ENCODE results near the gene CNIH3.
"Not testable (repeated sequence)": the region's sequence is repeated elsewhere in the genome, so short reads cannot be mapped to it uniquely, and the experiment has no call there.

CNIH3 gene

DNA sequence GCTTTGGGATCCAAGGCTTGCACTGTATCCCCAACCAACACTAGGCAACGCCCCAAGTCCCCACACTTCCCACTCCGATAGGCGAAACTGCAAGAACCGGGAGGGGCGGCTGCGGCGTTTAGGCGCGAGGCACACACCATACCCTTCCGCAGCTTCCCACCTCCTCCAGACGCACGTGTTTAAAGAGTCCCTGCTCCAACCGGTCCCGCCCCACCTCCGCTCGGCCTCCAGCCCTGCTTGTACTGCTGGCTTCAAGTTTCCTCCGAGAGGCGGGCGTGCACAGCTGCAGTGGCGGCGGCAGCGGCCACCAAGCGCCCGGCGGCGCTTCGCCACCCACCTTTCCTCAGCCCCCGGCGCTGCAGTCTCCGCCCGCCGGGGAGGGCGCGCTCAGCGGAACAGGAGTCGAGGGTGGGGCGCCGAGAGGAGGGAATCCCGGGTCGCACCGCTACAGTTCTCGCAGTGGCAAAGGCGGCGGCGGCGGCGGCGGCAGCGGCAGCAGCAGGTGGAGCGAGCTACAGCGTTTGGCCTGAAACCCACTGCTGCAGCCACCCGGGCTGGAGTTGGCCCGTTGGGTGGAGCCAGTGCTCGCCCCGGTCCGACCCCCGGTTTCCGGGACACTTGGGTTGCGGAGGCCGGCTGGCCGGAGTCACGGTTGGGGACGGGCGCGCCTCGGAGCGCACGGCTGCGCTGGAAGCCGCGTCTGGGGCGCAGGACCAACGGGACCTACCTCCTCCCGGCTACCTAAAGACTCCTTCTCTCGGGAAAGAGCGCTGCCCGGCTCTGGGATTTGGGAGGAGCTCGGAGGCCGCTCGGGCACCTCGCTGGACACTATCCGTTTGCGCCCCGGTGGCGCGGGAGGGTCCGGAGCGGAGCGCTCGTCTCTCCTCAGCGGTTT lies at the start of gene CNIH3:
CNIH3 (plus strand) TSS at position 457 of the 895 bp plus-strand sequence. CDS start 858 bp downstream, outside the sequence.
- no peak within 1 kb of the TSS for H3K27ac ChIP-seq (ENCODE audit: low read depth in 2 of 2, low read length in 2 of 2)
- no peaks in the 10 kb centered on the region for H3K9me3 ChIP-seq (ENCODE audit: control insufficient read depth in 2 of 2, low read length in 2 of 2)
- H3K4me1 ChIP-seq (ENCODE audit: control insufficient read depth in 2 of 2, insufficient read depth in 2 of 2, low read length in 2 of 2), result peaks cover 2 to 5% of the 10 kb centered on the region in 2 donors
- H3K9ac ChIP-seq (ENCODE audit: low read depth in 1 of 2, low read length in 2 of 2), result no peak within 1 kb of the TSS
- peaks cover 36 to 37% of the 10 kb centered on the region in 2 donors for H3K27me3 ChIP-seq (ENCODE audit: control insufficient read depth in 2 of 2, insufficient read depth in 2 of 2, low read length in 2 of 2)
- H3K36me3 ChIP-seq (ENCODE audit: control insufficient read depth in 2 of 2, insufficient read depth in 2 of 2, low read length in 2 of 2), result no peaks in the 10 kb centered on the region
- peak within 1 kb of the TSS; percentile 41 for H3K4me3 ChIP-seq (ENCODE audit: low read length in 2 of 2)

DNA sequence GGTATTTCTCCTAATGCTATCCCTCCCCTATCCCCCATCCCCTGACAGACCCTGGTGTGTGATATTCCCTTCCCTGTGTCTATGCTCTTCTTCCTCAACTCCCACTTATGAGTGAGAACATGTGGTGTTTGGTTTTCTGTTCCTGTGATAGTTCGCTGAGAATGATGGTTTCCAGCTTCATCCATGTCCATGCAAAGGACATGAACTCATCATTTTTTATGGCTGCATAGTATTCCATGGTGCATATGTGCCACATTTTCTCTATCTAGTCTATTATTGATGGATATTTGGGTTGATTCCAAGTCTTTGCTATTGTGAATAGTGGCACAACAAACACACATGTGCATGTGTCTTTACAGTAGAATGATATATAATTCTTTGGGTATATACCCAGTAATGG lies 49.6 kb upstream of the CNIH3 start:
- H3K36me3 ChIP-seq (ENCODE audit: control insufficient read depth in 2 of 2, insufficient read depth in 2 of 2, low read length in 2 of 2); H3K9ac ChIP-seq (ENCODE audit: low read depth in 1 of 2, low read length in 2 of 2); H3K27me3 ChIP-seq (ENCODE audit: control insufficient read depth in 2 of 2, insufficient read depth in 2 of 2, low read length in 2 of 2); H3K4me3 ChIP-seq (ENCODE audit: low read length in 2 of 2); H3K27ac ChIP-seq (ENCODE audit: low read depth in 2 of 2, low read length in 2 of 2); H3K4me1 ChIP-seq (ENCODE audit: control insufficient read depth in 2 of 2, insufficient read depth in 2 of 2, low read length in 2 of 2); H3K9me3 ChIP-seq (ENCODE audit: control insufficient read depth in 2 of 2, low read length in 2 of 2): not testable (repeated sequence)

DNA sequence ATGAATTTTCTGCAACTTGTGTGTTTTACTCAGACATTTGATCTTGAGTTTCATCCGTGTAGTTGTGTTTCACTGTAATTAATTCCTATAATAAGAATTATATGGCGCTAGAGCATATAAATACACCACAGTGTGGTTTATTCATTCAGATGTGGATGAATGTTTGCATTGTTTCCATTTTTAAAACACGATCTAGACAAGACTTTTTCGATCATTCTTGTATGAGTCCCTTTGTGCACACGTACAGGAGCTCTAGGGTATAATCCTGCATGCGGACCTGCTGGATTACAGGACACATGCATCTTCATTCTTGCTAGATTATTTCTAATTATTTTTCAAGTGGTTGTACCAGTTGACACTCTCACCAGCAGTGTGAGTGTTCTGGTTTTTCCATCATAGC lies 46.8 kb upstream of the CNIH3 start:
- Histone ChIP-seq H3K4me3 (ENCODE audit: low read length in 2 of 2) (no peak overlapping the region), H3K9me3 (ENCODE audit: control insufficient read depth in 2 of 2, low read length in 2 of 2) (no peaks in the 10 kb centered on the region), H3K4me1 (ENCODE audit: control insufficient read depth in 2 of 2, insufficient read depth in 2 of 2, low read length in 2 of 2) (no peaks in the 10 kb centered on the region), H3K9ac (ENCODE audit: low read depth in 1 of 2, low read length in 2 of 2) (no peak overlapping the region), H3K36me3 (ENCODE audit: control insufficient read depth in 2 of 2, insufficient read depth in 2 of 2, low read length in 2 of 2) (no peaks in the 10 kb centered on the region), H3K27ac (ENCODE audit: low read depth in 2 of 2, low read length in 2 of 2) (no peak overlapping the region), H3K27me3 (ENCODE audit: control insufficient read depth in 2 of 2, insufficient read depth in 2 of 2, low read length in 2 of 2) (no peaks in the 10 kb centered on the region)

DNA sequence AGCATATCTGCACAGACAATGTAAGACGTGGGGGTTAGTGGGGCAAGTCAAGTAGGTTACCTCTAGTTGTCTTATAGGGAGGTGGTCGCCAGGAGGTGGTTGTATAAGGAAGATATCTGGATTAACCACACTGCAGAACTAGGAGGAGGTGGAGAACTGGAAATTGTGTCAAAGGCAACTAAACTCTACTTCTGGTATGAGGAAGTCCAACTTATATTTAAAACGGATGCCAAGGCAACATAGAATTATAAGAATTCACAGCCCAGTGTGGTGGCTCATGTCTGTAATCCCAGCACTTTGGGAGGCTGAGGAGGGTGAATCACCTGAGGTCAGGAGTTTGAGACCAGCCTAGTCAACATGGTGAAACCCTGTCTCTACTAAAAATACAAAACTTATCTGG lies 44.1 kb upstream of the CNIH3 start:
- H3K4me3 ChIP-seq (ENCODE audit: low read length in 2 of 2); H3K27ac ChIP-seq (ENCODE audit: low read depth in 2 of 2, low read length in 2 of 2); H3K9ac ChIP-seq (ENCODE audit: low read depth in 1 of 2, low read length in 2 of 2); H3K9me3 ChIP-seq (ENCODE audit: control insufficient read depth in 2 of 2, low read length in 2 of 2); H3K4me1 ChIP-seq (ENCODE audit: control insufficient read depth in 2 of 2, insufficient read depth in 2 of 2, low read length in 2 of 2); H3K27me3 ChIP-seq (ENCODE audit: control insufficient read depth in 2 of 2, insufficient read depth in 2 of 2, low read length in 2 of 2); H3K36me3 ChIP-seq (ENCODE audit: control insufficient read depth in 2 of 2, insufficient read depth in 2 of 2, low read length in 2 of 2): not testable (repeated sequence)

DNA sequence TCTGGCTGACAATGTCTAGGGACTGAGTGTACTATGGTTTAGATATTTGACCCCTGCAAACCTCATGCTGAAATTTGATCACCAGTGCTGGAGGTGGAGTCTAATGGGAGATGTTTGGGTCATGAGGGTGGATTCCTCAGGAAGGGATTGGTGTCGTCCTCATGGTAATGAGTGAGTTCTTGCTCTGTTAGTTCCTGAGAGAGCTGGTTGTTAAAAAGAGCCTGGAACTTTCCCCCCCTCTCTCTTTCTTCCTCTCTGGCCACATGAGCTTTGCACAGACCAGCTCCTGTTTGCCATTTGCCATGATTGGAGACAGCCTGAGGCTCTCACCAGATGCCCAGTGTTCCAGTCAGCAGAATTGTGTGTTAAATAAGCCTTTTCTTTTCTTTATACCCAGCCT lies 36.6 kb upstream of the CNIH3 start:
- Histone ChIP-seq H3K9me3 (ENCODE audit: control insufficient read depth in 2 of 2, low read length in 2 of 2) (no peaks in the 10 kb centered on the region), H3K36me3 (ENCODE audit: control insufficient read depth in 2 of 2, insufficient read depth in 2 of 2, low read length in 2 of 2) (no peaks in the 10 kb centered on the region), H3K27me3 (ENCODE audit: control insufficient read depth in 2 of 2, insufficient read depth in 2 of 2, low read length in 2 of 2) (no peaks in the 10 kb centered on the region), H3K27ac (ENCODE audit: low read depth in 2 of 2, low read length in 2 of 2) (no peak overlapping the region), H3K9ac (ENCODE audit: low read depth in 1 of 2, low read length in 2 of 2) (no peak overlapping the region), H3K4me1 (ENCODE audit: control insufficient read depth in 2 of 2, insufficient read depth in 2 of 2, low read length in 2 of 2) (no peaks in the 10 kb centered on the region), H3K4me3 (ENCODE audit: low read length in 2 of 2) (no peak overlapping the region)

DNA sequence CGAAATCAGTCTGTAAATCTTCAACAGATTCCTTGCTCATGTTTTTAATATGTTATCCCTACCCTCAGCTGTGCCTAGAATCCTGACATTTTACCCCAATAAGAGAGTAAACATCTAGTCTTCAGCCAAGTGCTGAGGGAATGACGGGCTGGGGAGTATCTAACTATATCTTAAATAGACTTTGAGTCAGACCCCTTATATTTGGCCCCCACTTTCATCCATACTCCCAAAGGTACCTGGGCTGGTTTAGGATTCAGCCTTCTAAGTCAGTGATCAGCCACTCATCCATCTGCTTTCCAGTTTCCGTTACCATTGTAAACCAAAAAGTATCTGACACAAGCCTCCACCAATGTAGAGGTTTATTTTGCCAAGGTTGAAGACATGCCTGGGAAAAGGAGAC lies 36.1 kb upstream of the CNIH3 start:
- H3K4me3 ChIP-seq (ENCODE audit: low read length in 2 of 2), result no peak overlapping the region
- no peaks in the 10 kb centered on the region for H3K4me1 ChIP-seq (ENCODE audit: control insufficient read depth in 2 of 2, insufficient read depth in 2 of 2, low read length in 2 of 2)
- H3K9me3 ChIP-seq (ENCODE audit: control insufficient read depth in 2 of 2, low read length in 2 of 2), result no peaks in the 10 kb centered on the region
- no peak overlapping the region for H3K9ac ChIP-seq (ENCODE audit: low read depth in 1 of 2, low read length in 2 of 2)
- no peaks in the 10 kb centered on the region for H3K27me3 ChIP-seq (ENCODE audit: control insufficient read depth in 2 of 2, insufficient read depth in 2 of 2, low read length in 2 of 2)
- no peak overlapping the region for H3K27ac ChIP-seq (ENCODE audit: low read depth in 2 of 2, low read length in 2 of 2)
- H3K36me3 ChIP-seq (ENCODE audit: control insufficient read depth in 2 of 2, insufficient read depth in 2 of 2, low read length in 2 of 2), result no peaks in the 10 kb centered on the region

DNA sequence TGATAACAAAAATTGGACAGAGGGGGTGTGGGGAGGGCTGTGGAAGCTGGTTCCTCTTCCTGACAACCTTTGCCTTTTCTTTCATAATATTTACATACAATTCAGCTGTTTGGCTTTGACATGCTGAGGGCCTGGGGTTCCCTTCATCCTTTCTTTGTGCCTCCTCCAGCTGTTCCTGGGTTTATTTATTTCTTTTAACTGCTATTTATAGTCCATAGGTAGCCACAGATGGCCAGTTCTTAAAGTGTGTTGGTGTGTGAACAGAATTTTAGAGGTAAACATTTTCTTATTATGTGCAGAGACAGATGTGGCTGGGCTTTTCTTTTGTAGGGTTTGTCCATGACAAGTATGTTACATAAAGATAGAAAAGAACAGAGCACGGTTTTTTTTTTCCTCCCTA lies 34.1 kb upstream of the CNIH3 start:
- Histone ChIP-seq H3K9ac (ENCODE audit: low read depth in 1 of 2, low read length in 2 of 2) (no peak overlapping the region), H3K36me3 (ENCODE audit: control insufficient read depth in 2 of 2, insufficient read depth in 2 of 2, low read length in 2 of 2) (no peaks in the 10 kb centered on the region), H3K27ac (ENCODE audit: low read depth in 2 of 2, low read length in 2 of 2) (no peak overlapping the region), H3K27me3 (ENCODE audit: control insufficient read depth in 2 of 2, insufficient read depth in 2 of 2, low read length in 2 of 2) (no peaks in the 10 kb centered on the region), H3K4me1 (ENCODE audit: control insufficient read depth in 2 of 2, insufficient read depth in 2 of 2, low read length in 2 of 2) (no peaks in the 10 kb centered on the region), H3K4me3 (ENCODE audit: low read length in 2 of 2) (no peak overlapping the region), H3K9me3 (ENCODE audit: control insufficient read depth in 2 of 2, low read length in 2 of 2) (no peaks in the 10 kb centered on the region)

DNA sequence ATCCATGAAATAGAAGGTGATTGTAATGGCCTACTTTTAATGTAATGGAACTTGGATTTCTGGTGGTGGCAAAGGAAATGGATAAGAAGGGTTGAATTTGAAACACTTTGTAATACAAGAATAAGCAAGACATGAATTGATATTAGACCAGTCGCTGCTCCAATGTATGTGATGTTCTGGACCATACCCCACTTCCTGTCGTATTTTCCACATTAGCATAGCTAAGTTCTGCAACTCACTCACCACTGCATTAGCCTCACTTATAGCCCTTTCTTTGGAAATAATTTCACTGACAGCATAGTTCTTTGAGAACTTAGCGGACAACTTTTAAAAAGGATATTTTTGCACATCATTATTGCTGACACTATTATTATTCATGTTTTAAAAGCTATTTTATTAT lies 32.3 kb upstream of the CNIH3 start:
- no peaks in the 10 kb centered on the region for H3K4me1 ChIP-seq (ENCODE audit: control insufficient read depth in 2 of 2, insufficient read depth in 2 of 2, low read length in 2 of 2)
- H3K9ac ChIP-seq (ENCODE audit: low read depth in 1 of 2, low read length in 2 of 2), result no peak overlapping the region
- H3K9me3 ChIP-seq (ENCODE audit: control insufficient read depth in 2 of 2, low read length in 2 of 2), result no peaks in the 10 kb centered on the region
- no peaks in the 10 kb centered on the region for H3K36me3 ChIP-seq (ENCODE audit: control insufficient read depth in 2 of 2, insufficient read depth in 2 of 2, low read length in 2 of 2)
- H3K27ac ChIP-seq (ENCODE audit: low read depth in 2 of 2, low read length in 2 of 2), result no peak overlapping the region
- H3K4me3 ChIP-seq (ENCODE audit: low read length in 2 of 2), result no peak overlapping the region
- no peaks in the 10 kb centered on the region for H3K27me3 ChIP-seq (ENCODE audit: control insufficient read depth in 2 of 2, insufficient read depth in 2 of 2, low read length in 2 of 2)

DNA sequence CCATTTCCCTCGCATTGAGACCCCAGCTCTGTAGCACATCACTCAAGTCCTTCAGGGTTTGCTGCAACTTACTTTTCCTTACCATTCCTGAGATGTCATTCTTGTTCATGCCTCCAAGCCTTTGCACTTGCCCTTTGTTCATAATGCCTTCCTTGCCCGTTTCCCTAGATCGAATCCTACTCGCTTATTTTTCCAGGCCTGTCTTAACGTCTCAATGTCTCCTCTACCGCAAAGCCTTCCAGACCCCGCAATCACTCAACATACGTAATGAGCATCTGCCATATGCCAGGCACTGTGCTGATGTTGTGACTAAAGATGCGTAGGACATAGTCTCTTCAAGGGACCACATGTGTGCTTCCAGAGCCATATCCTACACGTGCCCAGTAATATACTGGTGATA lies 31.1 kb upstream of the CNIH3 start:
- no peak overlapping the region for H3K4me3 ChIP-seq (ENCODE audit: low read length in 2 of 2)

DNA sequence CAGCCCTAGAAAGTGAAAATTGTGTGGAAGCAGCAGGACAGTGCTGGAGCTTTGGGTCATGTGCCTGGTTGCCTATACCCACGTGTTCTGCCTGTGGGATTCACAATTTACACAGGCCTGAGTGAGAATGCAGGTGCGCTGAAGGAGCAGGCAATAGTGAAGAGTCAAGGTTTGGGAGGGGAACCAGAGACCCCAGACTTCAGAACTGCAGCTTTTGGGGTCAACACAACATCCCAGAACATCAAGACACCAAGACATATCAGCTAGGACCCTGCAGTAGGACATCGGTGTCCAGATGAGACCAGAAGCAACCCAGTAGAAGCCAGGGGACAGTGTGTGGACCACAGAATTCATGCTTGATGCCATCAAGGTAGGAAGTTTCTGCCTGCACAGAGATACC lies 29.1 kb upstream of the CNIH3 start:
- Histone ChIP-seq H3K4me1 (ENCODE audit: control insufficient read depth in 2 of 2, insufficient read depth in 2 of 2, low read length in 2 of 2) (no peaks in the 10 kb centered on the region), H3K9ac (ENCODE audit: low read depth in 1 of 2, low read length in 2 of 2) (no peak overlapping the region), H3K4me3 (ENCODE audit: low read length in 2 of 2) (no peak overlapping the region), H3K27me3 (ENCODE audit: control insufficient read depth in 2 of 2, insufficient read depth in 2 of 2, low read length in 2 of 2) (no peaks in the 10 kb centered on the region), H3K36me3 (ENCODE audit: control insufficient read depth in 2 of 2, insufficient read depth in 2 of 2, low read length in 2 of 2) (no peaks in the 10 kb centered on the region), H3K27ac (ENCODE audit: low read depth in 2 of 2, low read length in 2 of 2) (no peak overlapping the region), H3K9me3 (ENCODE audit: control insufficient read depth in 2 of 2, low read length in 2 of 2) (no peaks in the 10 kb centered on the region)

More for the DNA sequence above, 31.1 kb upstream of the CNIH3 start:
- Histone ChIP-seq H3K4me1 (ENCODE audit: control insufficient read depth in 2 of 2, insufficient read depth in 2 of 2, low read length in 2 of 2) (no peaks in the 10 kb centered on the region), H3K27ac (ENCODE audit: low read depth in 2 of 2, low read length in 2 of 2) (no peak overlapping the region), H3K36me3 (ENCODE audit: control insufficient read depth in 2 of 2, insufficient read depth in 2 of 2, low read length in 2 of 2) (no peaks in the 10 kb centered on the region), H3K9me3 (ENCODE audit: control insufficient read depth in 2 of 2, low read length in 2 of 2) (no peaks in the 10 kb centered on the region), H3K27me3 (ENCODE audit: control insufficient read depth in 2 of 2, insufficient read depth in 2 of 2, low read length in 2 of 2) (no peaks in the 10 kb centered on the region), H3K9ac (ENCODE audit: low read depth in 1 of 2, low read length in 2 of 2) (no peak overlapping the region)
